Tibial artery (tissue), 4 donors: Measurements from ENCODE around the gene M1AP.

ENCODE experiments used
- DNase-seq, 2 donors: peaks; one replicate each; pipeline ENCODE4 v3.0.0-alpha.2; 2019
- H3K27ac ChIP-seq, 2 donors: fragments of 200-600 bp; sonication (generic) in 1 of 2; 1 replicate in 1 of 2; 2 replicates in 1 of 2; pipeline ENCODE4 v1.5.1; 2018 to 2019; ENCODE audit warnings: mild to moderate bottlenecking in 1 of 2
- H3K27me3 ChIP-seq, 2 donors: fragments of 200-600 bp; sonication (generic) in 1 of 2; one replicate each; pipeline versions ENCODE4 v1.5.1 to v1.6.0; 2016 to 2019
- H3K36me3 ChIP-seq, 3 donors: fragments of 200-600 bp; sonication (generic) in 2 of 3; one replicate each; pipeline ENCODE4 v1.5.1; 2016 to 2019; ENCODE audit warnings: mild to moderate bottlenecking in 2 of 3
- H3K4me1 ChIP-seq, 4 donors: fragments of 200-600 bp; sonication (generic) in 2 of 4; 1 replicate in 3 of 4; 2 replicates in 1 of 4; pipeline ENCODE4 v1.5.1; 2016 to 2019
- H3K4me3 ChIP-seq, 2 donors: fragments of 200-600 bp; sonication (generic) in 1 of 2; 1 replicate in 1 of 2; 2 replicates in 1 of 2; pipeline ENCODE4 v1.5.1; 2018 to 2019; ENCODE audit warnings: mild to moderate bottlenecking in 2 of 2
- H3K9me3 ChIP-seq, 3 donors: fragments of 200-600 bp; sonication (generic) in 1 of 3; one replicate each; pipeline ENCODE4 v1.5.1; 2016 to 2019
- intact Hi-C: fragments of 100-400 bp; cut with DNase I; formaldehyde crosslinking; loops from one replicate; pipeline ENCODE4 v1.15.0; 2023; ENCODE audit warnings: low total_unique reads
- TF ChIP-seq, protein P1 (sequence below), 2 experiments: fragments of 200-600 bp in 1 of 2; fragments of 450-650 bp in 1 of 2; IDR thresholded peaks; one replicate each; pipeline ENCODE4 v1.5.1; 2017 to 2019; ENCODE audit warnings: antibody characterized with exemption in 2 of 2, mild to moderate bottlenecking in 1 of 2, moderate library complexity in 1 of 2

Gene M1AP

GRCh38 chr2:74571058-74571457 is 77.1 kb downstream of the M1AP start:
- Histone ChIP-seq H3K4me1 (peaks cover 0 to 23% (median 4%) of the 10 kb centered on the region in 4 donors), H3K27me3 (no peaks in the 10 kb centered on the region), H3K27ac (no peak overlapping the region), H3K9me3 (no peaks in the 10 kb centered on the region), H3K4me3 (no peak overlapping the region), H3K36me3 (no peaks in the 10 kb centered on the region)
- DNase-seq = no peak
- intact Hi-C loops = no loop called here
- TF ChIP-seq, protein P1, sequence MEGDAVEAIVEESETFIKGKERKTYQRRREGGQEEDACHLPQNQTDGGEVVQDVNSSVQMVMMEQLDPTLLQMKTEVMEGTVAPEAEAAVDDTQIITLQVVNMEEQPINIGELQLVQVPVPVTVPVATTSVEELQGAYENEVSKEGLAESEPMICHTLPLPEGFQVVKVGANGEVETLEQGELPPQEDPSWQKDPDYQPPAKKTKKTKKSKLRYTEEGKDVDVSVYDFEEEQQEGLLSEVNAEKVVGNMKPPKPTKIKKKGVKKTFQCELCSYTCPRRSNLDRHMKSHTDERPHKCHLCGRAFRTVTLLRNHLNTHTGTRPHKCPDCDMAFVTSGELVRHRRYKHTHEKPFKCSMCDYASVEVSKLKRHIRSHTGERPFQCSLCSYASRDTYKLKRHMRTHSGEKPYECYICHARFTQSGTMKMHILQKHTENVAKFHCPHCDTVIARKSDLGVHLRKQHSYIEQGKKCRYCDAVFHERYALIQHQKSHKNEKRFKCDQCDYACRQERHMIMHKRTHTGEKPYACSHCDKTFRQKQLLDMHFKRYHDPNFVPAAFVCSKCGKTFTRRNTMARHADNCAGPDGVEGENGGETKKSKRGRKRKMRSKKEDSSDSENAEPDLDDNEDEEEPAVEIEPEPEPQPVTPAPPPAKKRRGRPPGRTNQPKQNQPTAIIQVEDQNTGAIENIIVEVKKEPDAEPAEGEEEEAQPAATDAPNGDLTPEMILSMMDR (IDR thresholded peaks at IDR 0.05) = no peak

DNA sequence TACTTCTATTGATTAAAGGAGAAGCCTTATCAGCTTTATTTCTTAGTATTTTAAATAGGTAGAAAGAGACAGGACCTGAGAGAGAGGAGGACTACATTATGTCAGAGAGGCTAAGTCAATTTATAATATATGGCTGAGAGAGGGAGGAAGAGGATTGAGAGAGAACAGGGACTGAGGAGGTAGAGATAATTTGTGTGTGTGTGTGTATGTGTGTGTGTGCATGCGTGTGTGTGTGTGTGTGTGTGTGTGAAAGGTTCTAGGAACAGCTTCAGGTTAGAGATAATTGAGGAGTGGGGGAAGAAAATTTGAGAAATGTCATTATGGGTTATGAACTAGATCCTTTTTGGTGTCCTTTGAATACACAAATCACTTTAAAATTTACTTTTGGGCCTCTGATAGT is 78.4 kb downstream of the M1AP start:
- no peak overlapping the region for H3K27ac ChIP-seq
- no peaks in the 10 kb centered on the region for H3K36me3 ChIP-seq
- TF ChIP-seq, protein P1 (IDR thresholded peaks at IDR 0.05) = no peak
- intact Hi-C loops = no loop called here
- H3K4me1 ChIP-seq = peaks cover 0 to 23% (median 4%) of the 10 kb centered on the region in 4 donors
- DNase-seq = no peak
- H3K9me3 ChIP-seq = no peaks in the 10 kb centered on the region
- H3K4me3 ChIP-seq = no peak overlapping the region
- H3K27me3 ChIP-seq = no peaks in the 10 kb centered on the region

- Histone ChIP-seq H3K27me3 (no peaks in the 10 kb centered on the region), H3K36me3 (no peaks in the 10 kb centered on the region), H3K4me1 (peaks cover 0 to 23% (median 4%) of the 10 kb centered on the region in 4 donors), H3K4me3 (no peak overlapping the region), H3K9me3 (no peaks in the 10 kb centered on the region), H3K27ac (peak overlapping the region in 1 of 2 donors; percentile 36)
- DNase-seq = no peak
- TF ChIP-seq, protein P1 (IDR thresholded peaks at IDR 0.05) = no peak
- intact Hi-C loops = no loop called here
Measured at GRCh38 chr2:74567881-74568280, 80.2 kb downstream of the M1AP start.

DNA sequence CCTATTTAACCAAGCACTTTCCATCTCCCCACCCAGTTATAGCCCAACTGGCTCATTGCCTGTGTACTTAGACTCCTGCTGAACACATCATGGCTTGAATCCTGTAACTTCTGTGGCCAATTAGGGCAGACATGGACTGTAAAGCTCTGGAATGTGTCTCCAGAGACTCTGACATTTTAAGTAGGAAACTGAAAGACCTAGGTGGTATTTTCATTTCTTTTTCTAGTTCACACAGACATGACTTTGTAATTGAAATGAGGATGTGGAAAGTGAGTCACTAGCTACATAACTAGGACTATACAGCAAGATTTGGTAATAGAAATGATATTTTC is 81.4 kb downstream of the M1AP start:
- intact Hi-C loops = no loop called here
- TF ChIP-seq, protein P1 (IDR thresholded peaks at IDR 0.05) = no peak
- peaks cover 0 to 23% (median 4%) of the 10 kb centered on the region in 4 donors for H3K4me1 ChIP-seq
- no peaks in the 10 kb centered on the region for H3K36me3 ChIP-seq
- DNase-seq = no peak
- no peaks in the 10 kb centered on the region for H3K9me3 ChIP-seq
- H3K4me3 ChIP-seq = no peak overlapping the region
- H3K27me3 ChIP-seq = no peaks in the 10 kb centered on the region
- H3K27ac ChIP-seq = peak overlapping the region in 1 of 2 donors; percentile 12

- Histone ChIP-seq H3K4me3 (no peak overlapping the region), H3K27ac (peak overlapping the region in 1 of 2 donors; percentile 12), H3K27me3 (no peaks in the 10 kb centered on the region), H3K9me3 (no peaks in the 10 kb centered on the region), H3K4me1 (peaks cover 0 to 23% (median 4%) of the 10 kb centered on the region in 4 donors), H3K36me3 (no peaks in the 10 kb centered on the region)
- intact Hi-C loops = no loop called here
- TF ChIP-seq, protein P1 (IDR thresholded peaks at IDR 0.05) = no peak
- no peak for DNase-seq
Measured at GRCh38 chr2:74566076-74566753, 81.9 kb downstream of the M1AP start.
